Measurements from ENCODE around the gene EFEMP2. TPM values are rescaled to one million over a fixed set of nuclear protein-coding genes. Genes with fewer than 3 reads are reported as not detected.

EFEMP2 gene
- total and polyA plus RNA-seq, 10 of the 15 experiments (the other 5 are each of a cell fraction or from before 2014, with no cell fraction given): 0.24 to 13.2 (median 1.3) TPM; not detected in 1

GRCh38 chr11:65921876-65922275, 49.3 kb upstream of the EFEMP2 start:
- ChIA-PET SMC1A (ENCODE audit: uncharacterized antibody, unreplicated experiment) (no interaction called here), RAD21 (ENCODE audit: unreplicated experiment) (no interaction called here), POLR2A (interaction anchor here (0.6 to 0.9 kb wide), 3 partner anchors 31 to 40 kb away, joined by 3 read pairs; partner anchors contain the start of gene CCDC85B), CTCF (interaction anchor here (0.7 to 1.4 kb wide), 3 partner anchors 37 to 217 kb away, joined by 4 to 10 read pairs (median 5); partner anchors contain the start of gene MUS81)
- H3K27ac ChIP-seq (ENCODE audit: control insufficient read depth, insufficient read depth): no peak overlapping the region
- H3K4me3 ChIP-seq: no peak overlapping the region
- in situ Hi-C loops (cut with MboI): no loop called here
- H4K20me1 ChIP-seq (ENCODE audit: control insufficient read depth, insufficient read depth): no peaks in the 10 kb centered on the region
- H3K4me1 ChIP-seq (ENCODE audit: control insufficient read depth, insufficient read depth, low read length): peaks cover 19% of the 10 kb centered on the region
- DNase-seq (ENCODE audit: low read depth, low spot score): no peak
- H2AFZ ChIP-seq (ENCODE audit: control insufficient read depth, low read depth, low read length): no peak overlapping the region
- intact Hi-C loops (cut with micrococcal nuclease; ENCODE audit: unreplicated experiment): no loop called here
- BruUV-seq (replicated peaks): no TSS peak
- H3K27me3 ChIP-seq (replicated peaks in 1 of 2; ENCODE audit: control insufficient read depth in 2 of 2, insufficient read depth in 2 of 2, low read length in 1 of 2): no peaks in the 10 kb centered on the region
- peaks cover 33% of the 10 kb centered on the region for H3K79me2 ChIP-seq (ENCODE audit: control insufficient read depth, insufficient read depth, low read length)
- 99% methylated on average over 9 of the region's 10 CpGs for WGBS (ENCODE audit: insufficient coverage, insufficient replicate concordance, low lambda C conversion rate, missing lambda C conversion rate)
- peaks cover 0 to 2% of the 10 kb centered on the region in 2 experiments; a peak in 2 of 4 replicates for H3K36me3 ChIP-seq (ENCODE audit: control insufficient read depth in 2 of 2, insufficient read depth in 2 of 2, low read length in 1 of 2)
- H3K9ac ChIP-seq (ENCODE audit: control insufficient read depth, insufficient read depth, low read length): no peak overlapping the region
- no peaks in the 10 kb centered on the region for H3K9me3 ChIP-seq (replicated peaks; ENCODE audit: control insufficient read depth, insufficient read depth, low read length)
- no peak overlapping the region for H3K4me2 ChIP-seq (ENCODE audit: control insufficient read depth, insufficient read depth)
- no peak for FAIRE-seq
- ATAC-seq: no peak
- TF ChIP-seq MLLT1 (IDR thresholded peaks at IDR 0.05) (no peak), PAX5 (IDR thresholded peaks at IDR 0.05; ENCODE audit: borderline replicate concordance, low read depth, low read length) (no peak), EP300 (IDR thresholded peaks at IDR 0.05; ENCODE audit: borderline replicate concordance in 1 of 2, control insufficient read depth in 1 of 2, low read depth in 2 of 2, low read length in 2 of 2) (no peak), RELA (IDR thresholded peaks at IDR 0.05; ENCODE audit: borderline replicate concordance, partially characterized antibody) (no peak), CREM (IDR thresholded peaks at IDR 0.05; ENCODE audit: low read depth) (no peak), ZNF622 (IDR thresholded peaks at IDR 0.05) (no peak), POLR2A (IDR thresholded peaks at IDR 0.05; ENCODE audit: low read depth, low read length) (no peak), NR2F1 (conservative IDR thresholded peaks at IDR 0.05) (no peak), REST (IDR thresholded peaks at IDR 0.05; ENCODE audit: low read depth, low read length) (no peak), IKZF1 (conservative IDR thresholded peaks at IDR 0.05) (no peak), TCF3 (IDR thresholded peaks at IDR 0.05; ENCODE audit: borderline replicate concordance, insufficient read depth, low read depth, low read length) (no peak), JUND (IDR thresholded peaks at IDR 0.05; ENCODE audit: low read depth, low read length) (no peak), IKZF2 (IDR thresholded peaks at IDR 0.05) (no peak), CBX5 (IDR thresholded peaks at IDR 0.05; ENCODE audit: low read depth) (no peak), RELB (IDR thresholded peaks at IDR 0.05; ENCODE audit: low read depth) (no peak), CBFB (IDR thresholded peaks at IDR 0.05; ENCODE audit: low read depth) (no peak)

All from GM12878 (cell line).